Effector memory CD4-positive, alpha-beta T cell (primary cell): ENCODE data around the gene KLF18.

Experiments
- DNase-seq, 3 donors: peaks; one replicate each; pipeline ENCODE4 v3.0.0-alpha.2; 2020
- H3K27ac ChIP-seq: 2 replicates; pipeline ENCODE4 v1.7.0; 2013; ENCODE audit warnings: mild to moderate bottlenecking, low read length, moderate library complexity; ENCODE audit not compliant: insufficient read depth, poor library complexity, severe bottlenecking
- H3K27me3 ChIP-seq: replicated peaks from 2 replicates; pipeline ENCODE4 v1.7.0; 2013; ENCODE audit warnings: mild to moderate bottlenecking, low read length; ENCODE audit not compliant: insufficient read depth, control insufficient read depth, poor library complexity, severe bottlenecking
- H3K36me3 ChIP-seq: 2 replicates; pipeline ENCODE4 v1.7.0; 2013; ENCODE audit warnings: mild to moderate bottlenecking, low read length, moderate library complexity; ENCODE audit not compliant: control insufficient read depth, insufficient read depth
- H3K4me1 ChIP-seq: 2 replicates; pipeline ENCODE4 v1.7.0; 2013; ENCODE audit warnings: low read length, mild to moderate bottlenecking; ENCODE audit not compliant: control insufficient read depth, insufficient read depth, poor library complexity, severe bottlenecking
- H3K4me3 ChIP-seq: 2 replicates; pipeline ENCODE4 v1.7.0; 2013; ENCODE audit warnings: low read length, low read depth, mild to moderate bottlenecking; ENCODE audit not compliant: insufficient read depth, poor library complexity, severe bottlenecking
- H3K9me3 ChIP-seq: 2 replicates; pipeline ENCODE4 v1.7.0; 2013; ENCODE audit warnings: mild to moderate bottlenecking, low read length, moderate library complexity; ENCODE audit not compliant: control insufficient read depth

The KLF18 gene

DNA sequence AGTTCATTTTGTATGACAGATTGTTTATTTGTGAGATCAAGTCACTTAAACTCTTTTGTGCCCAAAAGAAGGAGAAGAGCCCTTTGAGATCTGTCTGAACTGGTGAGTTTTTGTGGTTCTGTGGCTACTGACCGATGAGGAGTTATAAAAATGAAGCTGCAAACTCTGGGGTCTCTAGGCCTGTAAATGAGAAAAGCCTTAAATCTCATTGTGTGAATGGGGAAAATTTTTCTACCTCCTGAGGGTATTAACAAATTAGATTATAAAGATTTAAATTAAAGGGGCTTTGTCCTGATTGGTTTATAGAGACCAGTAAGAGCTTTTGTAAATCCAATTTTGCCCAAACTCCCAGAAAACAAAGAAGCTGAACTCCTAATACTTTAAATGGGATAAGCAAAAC is 32.5 kb downstream of the KLF18 start:
- H3K4me1 ChIP-seq = no peaks in the 10 kb centered on the region
- H3K27ac ChIP-seq = no peak overlapping the region
- no peak for DNase-seq
- H3K27me3 ChIP-seq = no peaks in the 10 kb centered on the region
- H3K9me3 ChIP-seq = no peaks in the 10 kb centered on the region
- no peak overlapping the region for H3K4me3 ChIP-seq
- H3K36me3 ChIP-seq = no peaks in the 10 kb centered on the region

DNA sequence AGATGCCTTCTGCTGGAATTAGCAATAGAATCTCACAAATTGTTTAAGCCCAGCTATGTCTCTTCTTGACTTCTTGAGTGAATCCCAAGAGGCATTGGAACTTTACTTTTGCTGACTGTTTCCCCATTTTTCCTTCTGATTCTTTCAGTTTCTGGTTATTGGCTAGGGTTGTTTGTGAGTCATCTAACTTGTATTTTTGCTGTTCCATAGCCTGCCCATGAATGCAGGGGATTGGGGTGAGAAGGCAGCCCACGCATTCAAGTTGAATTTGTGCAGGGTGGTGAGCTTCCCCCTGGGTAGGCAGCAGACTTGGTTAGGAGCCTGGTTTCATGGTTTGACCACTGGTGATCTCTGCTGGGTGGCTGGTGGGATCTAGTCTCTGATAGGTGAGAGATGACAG is 33.2 kb downstream of the KLF18 start:
- no peak overlapping the region for H3K4me3 ChIP-seq
- no peaks in the 10 kb centered on the region for H3K36me3 ChIP-seq
- no peak overlapping the region for H3K27ac ChIP-seq
- no peaks in the 10 kb centered on the region for H3K9me3 ChIP-seq
- DNase-seq = no peak
- H3K4me1 ChIP-seq = no peaks in the 10 kb centered on the region
- no peaks in the 10 kb centered on the region for H3K27me3 ChIP-seq

DNA sequence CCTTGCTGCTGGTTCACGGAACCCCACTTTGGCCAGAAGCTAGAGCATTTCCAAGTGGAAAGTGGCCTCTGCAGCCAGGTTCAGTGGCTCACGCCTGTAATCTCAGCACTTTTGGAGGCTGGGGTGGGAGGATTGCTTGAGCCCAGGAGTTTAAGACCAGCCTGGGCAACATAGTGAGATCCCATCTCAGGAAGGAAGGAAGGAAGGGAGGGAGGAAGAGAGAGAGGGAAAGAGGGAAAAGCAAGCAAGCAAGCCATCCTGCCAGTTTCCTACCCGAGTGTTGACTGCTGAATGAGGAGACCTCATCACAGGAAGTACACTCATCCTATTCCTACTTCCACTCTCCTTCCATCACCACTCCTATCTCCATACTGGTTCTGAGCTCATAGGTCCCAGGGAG is 35.6 kb downstream of the KLF18 start:
- Histone ChIP-seq H3K36me3 (no peaks in the 10 kb centered on the region), H3K4me1 (no peaks in the 10 kb centered on the region), H3K27me3 (no peaks in the 10 kb centered on the region), H3K9me3 (no peaks in the 10 kb centered on the region), H3K27ac (no peak overlapping the region), H3K4me3 (no peak overlapping the region)
- no peak for DNase-seq

DNA sequence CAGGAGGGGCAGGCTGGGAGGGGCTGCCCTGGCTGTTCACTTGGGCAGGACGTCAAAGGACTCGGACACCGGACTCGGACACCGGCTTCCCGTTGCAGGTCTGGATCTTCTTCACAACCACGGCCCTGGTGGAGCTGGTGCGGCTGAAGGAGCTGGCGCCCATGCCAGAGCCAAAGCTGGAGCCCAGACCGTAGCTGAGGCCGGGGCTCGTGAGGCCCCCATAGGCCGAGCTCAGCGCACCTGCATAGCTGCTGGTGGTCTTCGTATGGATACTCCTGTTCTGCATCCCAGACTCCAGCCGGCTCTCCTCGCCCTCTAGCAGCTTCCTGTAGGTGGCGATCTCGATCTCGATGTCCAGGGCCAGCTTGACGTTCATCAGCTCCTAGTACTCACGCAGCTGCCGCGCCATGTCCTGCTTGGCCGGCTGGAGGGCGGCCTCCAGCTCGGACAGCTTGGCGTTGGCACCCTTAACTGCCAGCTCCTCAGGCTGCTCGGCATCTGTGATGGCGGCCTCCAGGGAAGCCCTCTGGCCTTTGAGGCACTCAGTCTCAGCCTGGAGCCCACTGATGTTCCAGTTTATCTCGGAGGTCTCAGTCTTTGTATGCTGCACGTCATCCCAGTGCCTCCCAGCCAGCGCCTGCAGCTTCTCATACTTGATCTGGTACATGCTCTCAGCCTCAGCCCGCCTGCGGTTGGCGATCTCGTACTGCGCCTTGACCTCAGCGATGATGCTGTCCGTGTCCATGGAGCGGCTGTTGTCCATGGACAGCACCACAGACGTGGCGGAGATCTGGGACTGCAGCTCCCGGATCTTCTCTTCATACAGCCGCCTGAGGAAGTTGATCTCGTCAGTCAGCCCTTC is 37.9 kb downstream of the KLF18 start:
- no peak for DNase-seq
- Histone ChIP-seq H3K4me3 (no peak overlapping the region), H3K36me3 (no peaks in the 10 kb centered on the region), H3K27me3 (no peaks in the 10 kb centered on the region), H3K9me3 (no peaks in the 10 kb centered on the region), H3K27ac (no peak overlapping the region), H3K4me1 (no peaks in the 10 kb centered on the region)

GRCh38 chr1:44101328-44101727 is 40.1 kb downstream of the KLF18 start:
- Histone ChIP-seq H3K36me3 (no peaks in the 10 kb centered on the region), H3K27me3 (no peaks in the 10 kb centered on the region), H3K9me3 (no peaks in the 10 kb centered on the region), H3K4me3 (no peak overlapping the region), H3K27ac (no peak overlapping the region), H3K4me1 (no peaks in the 10 kb centered on the region)
- no peak for DNase-seq

GRCh38 chr1:44100183-44100868 is 41.1 kb downstream of the KLF18 start:
- Histone ChIP-seq H3K27me3 (no peaks in the 10 kb centered on the region), H3K36me3 (no peaks in the 10 kb centered on the region), H3K9me3 (no peaks in the 10 kb centered on the region)

DNA sequence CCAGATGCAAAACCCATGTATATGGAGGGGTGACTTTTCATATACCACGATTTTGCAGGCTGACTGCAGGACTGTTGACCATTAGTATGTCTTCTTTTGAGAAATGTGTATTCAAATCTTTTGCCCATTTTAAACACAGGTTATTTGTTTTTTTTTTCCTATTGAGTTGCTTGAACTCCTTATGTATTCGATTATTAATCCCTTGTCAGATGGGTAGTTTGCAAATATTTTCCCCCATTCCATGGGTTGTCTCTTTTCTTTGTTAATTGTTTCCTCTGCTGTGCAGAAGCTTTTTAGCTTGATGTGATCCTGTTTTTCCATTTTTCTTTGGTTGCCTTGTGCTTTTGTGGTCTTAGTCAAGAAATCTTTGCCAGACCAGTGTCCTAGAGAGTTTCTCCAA is 47.4 kb downstream of the KLF18 start:
- no peaks in the 10 kb centered on the region for H3K36me3 ChIP-seq
- H3K4me3 ChIP-seq = no peak overlapping the region
- no peaks in the 10 kb centered on the region for H3K9me3 ChIP-seq
- no peaks in the 10 kb centered on the region for H3K27me3 ChIP-seq
- no peak overlapping the region for H3K27ac ChIP-seq
- H3K4me1 ChIP-seq = no peaks in the 10 kb centered on the region
- DNase-seq = no peak

More at GRCh38 chr1:44100183-44100868, 41.1 kb downstream of the KLF18 start:
- no peak overlapping the region for H3K27ac ChIP-seq
- no peak overlapping the region for H3K4me3 ChIP-seq
- no peaks in the 10 kb centered on the region for H3K4me1 ChIP-seq
- no peak for DNase-seq

DNA sequence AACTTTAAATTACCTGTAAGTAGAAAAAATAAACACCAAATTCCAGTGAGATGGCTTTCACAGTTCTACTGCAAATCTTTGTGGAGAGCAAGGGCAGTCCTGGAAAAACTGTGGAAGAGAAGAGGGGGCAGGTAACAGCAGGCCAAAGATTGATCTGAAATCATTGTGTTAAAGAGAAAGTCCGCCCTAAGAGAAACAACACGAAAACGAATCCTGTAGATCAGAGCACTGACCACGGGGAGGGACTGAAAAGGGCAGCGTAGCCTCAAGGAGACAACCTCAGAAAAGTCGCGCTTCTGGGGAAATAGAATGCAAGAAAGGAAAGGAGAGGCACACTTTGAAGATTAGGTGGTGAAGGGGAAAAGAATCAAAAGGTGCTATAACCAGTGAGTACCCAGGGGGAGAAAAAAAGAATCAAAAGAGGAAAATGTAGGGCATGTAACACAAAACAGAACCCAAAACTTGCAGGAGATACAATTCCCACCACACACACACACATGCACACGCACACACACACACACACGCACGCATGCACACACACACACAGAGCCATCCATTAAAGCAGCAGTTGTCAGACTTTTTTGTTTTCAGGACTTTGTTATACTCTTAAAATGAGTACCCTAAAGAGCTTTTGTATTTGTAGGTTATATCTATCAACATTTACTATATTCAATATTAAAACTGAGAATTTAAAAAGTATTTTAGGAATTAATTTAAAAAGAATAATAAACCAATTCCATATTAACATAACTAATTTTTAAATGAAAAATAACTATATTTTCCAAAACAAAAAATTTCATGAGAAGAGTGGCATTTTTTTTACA is 50.8 kb downstream of the KLF18 start:
- Histone ChIP-seq H3K27ac (no peak overlapping the region), H3K9me3 (no peaks in the 10 kb centered on the region), H3K27me3 (no peaks in the 10 kb centered on the region), H3K36me3 (no peaks in the 10 kb centered on the region), H3K4me1 (no peaks in the 10 kb centered on the region), H3K4me3 (no peak overlapping the region)
- no peak for DNase-seq

GRCh38 chr1:44089371-44090048 is 51.9 kb downstream of the KLF18 start:
- no peak overlapping the region for H3K4me3 ChIP-seq
- H3K36me3 ChIP-seq = no peaks in the 10 kb centered on the region
- DNase-seq = no peak
- no peaks in the 10 kb centered on the region for H3K4me1 ChIP-seq
- no peaks in the 10 kb centered on the region for H3K27me3 ChIP-seq
- H3K9me3 ChIP-seq = no peaks in the 10 kb centered on the region
- H3K27ac ChIP-seq = no peak overlapping the region
